GM18507 (cell line): ENCODE measurements around the gene THBS3.
"Not testable (repeated sequence)": the region's sequence is repeated elsewhere in the genome, so short reads cannot be mapped to it uniquely, and the experiment has no call there.

Experiments used
- DNase-seq: peaks from one replicate; pipeline ENCODE4 v3.0.0; 2011; ENCODE audit warnings: low read depth; ENCODE audit not compliant: insufficient read length; ENCODE audit errors: extremely low spot score
- FAIRE-seq: peaks from 2 replicates; lab custom pipeline; 2011; peaks lifted over from hg19 to GRCh38; lab: Jason Lieb, UNC

The THBS3 gene

GRCh38 chr1:155168456-155169210 lies 39.1 kb downstream of the THBS3 start:
- FAIRE-seq (no peak), DNase-seq (no peak)

- FAIRE-seq, DNase-seq: not testable (repeated sequence)
Measured at GRCh38 chr1:155168105-155168445, 39.6 kb downstream of the THBS3 start.

DNA sequence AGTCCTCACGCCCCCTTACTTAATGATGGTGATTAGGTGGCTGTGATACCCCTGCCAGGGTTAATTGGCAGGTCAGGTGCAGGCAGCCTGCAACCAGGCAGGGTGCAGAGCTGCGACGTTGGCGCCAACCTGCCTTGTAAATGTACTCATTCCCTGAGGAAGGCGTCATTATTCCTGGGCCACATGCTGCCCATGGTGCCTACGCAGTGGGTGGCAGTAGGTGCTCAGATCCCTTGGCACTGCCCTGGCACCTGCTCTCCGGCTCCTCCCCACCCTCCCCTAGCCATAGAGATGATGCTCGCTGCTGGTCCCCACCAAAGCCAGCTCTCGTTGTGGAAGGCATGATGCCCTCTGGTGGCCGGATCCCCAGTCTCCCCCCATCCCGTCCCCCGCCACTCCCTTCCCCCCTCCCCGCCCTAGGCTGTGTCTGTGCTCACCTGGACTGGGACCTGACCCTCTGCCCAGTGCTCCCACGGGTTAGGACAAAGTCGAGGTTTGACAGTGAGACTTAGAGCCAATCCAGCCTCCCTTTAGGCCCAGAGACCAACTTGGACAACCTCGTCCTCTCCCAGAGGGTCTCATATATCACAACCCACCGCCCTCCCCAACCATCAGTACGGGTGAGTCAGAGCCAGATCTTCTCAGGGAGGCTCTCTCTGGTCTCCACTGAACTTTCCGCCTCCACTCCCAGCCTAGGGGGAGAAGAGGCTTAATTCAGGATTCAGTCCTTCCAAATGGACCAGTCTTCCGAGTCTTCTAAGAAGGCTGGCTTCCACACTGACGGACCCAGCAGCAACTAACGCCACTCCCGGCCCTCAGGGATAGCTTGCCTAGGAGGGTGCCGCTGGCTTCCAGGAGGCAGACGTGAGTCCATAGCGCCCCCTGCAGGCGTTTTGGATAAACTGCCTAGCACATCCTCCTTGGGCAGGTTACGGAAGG lies 40.3 kb downstream of the THBS3 start:
- FAIRE-seq (peak; percentile 77), DNase-seq (peak; percentile 55)

GRCh38 chr1:155166471-155167165 lies 41.1 kb downstream of the THBS3 start:
- no peak for FAIRE-seq

DNA sequence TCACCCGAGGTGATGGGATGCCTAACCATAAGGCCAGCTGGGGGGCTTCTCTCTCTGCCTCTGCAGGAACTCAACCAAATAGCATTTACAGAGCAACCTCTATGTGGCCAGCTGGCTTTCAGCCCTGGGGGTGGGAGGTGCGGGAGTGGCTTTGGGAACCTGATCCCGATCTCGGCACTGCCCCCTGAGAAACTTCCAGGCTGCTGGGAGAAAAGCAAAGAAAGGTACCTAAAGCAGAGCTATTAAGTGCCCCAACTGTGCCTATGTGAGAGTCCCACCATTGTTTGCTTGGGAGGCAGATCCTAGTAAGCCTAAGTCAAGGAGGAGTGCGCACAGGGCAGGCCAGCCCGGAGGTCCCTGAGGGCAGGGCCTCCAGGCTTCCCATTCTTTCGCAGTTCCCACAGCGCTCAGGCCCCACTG lies 41.6 kb downstream of the THBS3 start:
- DNase-seq (no peak), FAIRE-seq (no peak)

More at GRCh38 chr1:155166471-155167165, 41.1 kb downstream of the THBS3 start:
- no peak for DNase-seq

DNA sequence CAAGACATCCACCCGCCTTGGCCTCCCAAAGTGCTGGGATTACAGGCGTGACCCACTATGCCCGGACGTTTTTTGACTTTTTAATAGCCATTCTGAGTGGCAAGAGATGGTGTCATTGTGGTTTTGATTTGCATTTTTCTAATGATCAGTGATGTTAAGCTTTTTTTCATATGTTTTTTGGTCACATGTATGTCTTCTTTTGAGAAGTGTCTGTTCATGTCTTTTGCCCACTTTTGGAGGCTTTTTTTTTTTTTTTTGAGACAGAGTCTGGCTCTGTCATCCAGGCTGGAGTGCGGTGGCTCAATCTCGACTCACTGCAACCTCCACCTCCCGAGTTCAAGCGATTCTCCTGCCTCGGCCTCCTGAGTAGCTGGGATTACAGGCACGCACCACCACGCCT lies 43.1 kb downstream of the THBS3 start:
- not testable (repeated sequence) for FAIRE-seq, DNase-seq

GRCh38 chr1:155163785-155164184 lies 43.9 kb downstream of the THBS3 start:
- not testable (repeated sequence) for DNase-seq, FAIRE-seq

DNA sequence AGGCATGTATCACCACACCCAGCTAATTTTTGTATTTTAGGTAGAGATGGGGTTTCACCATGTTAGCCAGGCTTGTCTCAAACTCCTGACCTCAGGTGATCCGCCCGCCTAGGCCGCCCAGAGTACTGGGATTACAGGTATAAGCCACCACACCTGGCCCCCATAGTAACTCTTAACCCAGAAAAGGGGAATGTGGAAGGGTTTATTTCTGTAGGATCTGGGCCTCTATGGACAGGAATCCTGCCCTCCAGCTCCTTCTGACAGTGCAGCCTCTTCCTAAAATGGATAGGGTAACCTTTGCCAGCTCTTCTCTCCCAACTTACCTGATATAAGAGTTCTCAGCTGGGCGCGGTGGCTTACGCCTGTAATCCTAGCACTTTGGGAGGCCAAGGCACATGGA lies 45.1 kb downstream of the THBS3 start:
- DNase-seq, FAIRE-seq: not testable (repeated sequence)

- FAIRE-seq (no peak), DNase-seq (no peak)
Measured at GRCh38 chr1:155160128-155160527, 47.6 kb downstream of the THBS3 start.

- DNase-seq: no peak
- no peak for FAIRE-seq
Measured at GRCh38 chr1:155158991-155159390, 48.7 kb downstream of the THBS3 start.

- DNase-seq, FAIRE-seq: not testable (repeated sequence)
Measured at GRCh38 chr1:155155996-155156643, 51.6 kb downstream of the THBS3 start.
